ENCODE results near the gene BDKRB1. TPM values are rescaled to one million over a fixed set of nuclear protein-coding genes. Genes with fewer than 3 reads are reported as not detected.
A peak's percentile ranks its signal among the peaks of the same experiment; 100 is the strongest.

The BDKRB1 gene
- total RNA-seq, 1 donor from 2014 or later, result 0.40 TPM

GRCh38 chr14:96284430-96284829 is 28.4 kb downstream of the BDKRB1 start:
- no peak overlapping the region for H3K4me3 ChIP-seq (ENCODE audit: low read depth, low read length)
- no peak for DNase-seq (ENCODE audit: low read depth)
- TF ChIP-seq CTCF (conservative IDR thresholded peaks at IDR 0.05; ENCODE audit: low read depth, low read length), result no peak

- H3K4me3 ChIP-seq (ENCODE audit: low read depth, low read length), result no peak overlapping the region
- no peak for DNase-seq (ENCODE audit: low read depth)
- TF ChIP-seq CTCF (conservative IDR thresholded peaks at IDR 0.05; ENCODE audit: low read depth, low read length), result no peak
Measured at GRCh38 chr14:96285667-96286066, 29.7 kb downstream of the BDKRB1 start.

- DNase-seq (ENCODE audit: low read depth), result no peak
- no peak for TF ChIP-seq CTCF (conservative IDR thresholded peaks at IDR 0.05; ENCODE audit: low read depth, low read length)
- no peak overlapping the region for H3K4me3 ChIP-seq (ENCODE audit: low read depth, low read length)
Measured at GRCh38 chr14:96286251-96286650, 30.2 kb downstream of the BDKRB1 start.

- DNase-seq (ENCODE audit: low read depth), result no peak
- no peak overlapping the region for H3K4me3 ChIP-seq (ENCODE audit: low read depth, low read length)
- no peak for TF ChIP-seq CTCF (conservative IDR thresholded peaks at IDR 0.05; ENCODE audit: low read depth, low read length)
Measured at GRCh38 chr14:96287856-96288255, 31.8 kb downstream of the BDKRB1 start.

- DNase-seq (ENCODE audit: low read depth), result no peak
- no peak overlapping the region for H3K4me3 ChIP-seq (ENCODE audit: low read depth, low read length)
- no peak for TF ChIP-seq CTCF (conservative IDR thresholded peaks at IDR 0.05; ENCODE audit: low read depth, low read length)
Measured at GRCh38 chr14:96294246-96294645, 38.2 kb downstream of the BDKRB1 start.

GRCh38 chr14:96297000-96297399 is 41.0 kb downstream of the BDKRB1 start:
- DNase-seq (ENCODE audit: low read depth), result no peak
- no peak overlapping the region for H3K4me3 ChIP-seq (ENCODE audit: low read depth, low read length)
- TF ChIP-seq CTCF (conservative IDR thresholded peaks at IDR 0.05; ENCODE audit: low read depth, low read length), result peak; percentile 51

GRCh38 chr14:96297997-96298515 is 42.0 kb downstream of the BDKRB1 start:
- no peak for TF ChIP-seq CTCF (conservative IDR thresholded peaks at IDR 0.05; ENCODE audit: low read depth, low read length)
- no peak for DNase-seq (ENCODE audit: low read depth)
- H3K4me3 ChIP-seq (ENCODE audit: low read depth, low read length), result no peak overlapping the region
